Testis (tissue), 3 donors: Measurements from ENCODE around the gene ATP6V0A4. TPM values are rescaled to one million over a fixed set of nuclear protein-coding genes. Genes with fewer than 3 reads are reported as not detected.

Experiments used
- DNase-seq: peaks from one replicate; pipeline ENCODE4 v3.0.0-alpha.2; 2019
- H3K27ac ChIP-seq, 2 donors: fragments of 200-600 bp; sonication (generic); one replicate each; pipeline ENCODE4 v1.5.1; 2019
- H3K27me3 ChIP-seq: fragments of 200-600 bp; sonication (generic); one replicate; pipeline ENCODE4 v1.5.1; 2019
- H3K36me3 ChIP-seq: fragments of 200-600 bp; sonication (generic); one replicate; pipeline ENCODE4 v1.5.1; 2017; ENCODE audit warnings: low read depth; ENCODE audit errors: missing control alignments
- H3K4me1 ChIP-seq: fragments of 200-600 bp; sonication (generic); one replicate; pipeline ENCODE4 v1.5.1; 2019
- H3K4me3 ChIP-seq, 2 donors: fragments of 200-600 bp; sonication (generic); one replicate each; pipeline ENCODE4 v1.5.1; 2017 to 2019
- H3K9me3 ChIP-seq: fragments of 200-600 bp; sonication (generic); one replicate; pipeline ENCODE4 v1.5.1; 2017
- CTCF ChIP-seq, 3 experiments: fragments of 450-650 bp in 2 of 3; fragments of 200-600 bp in 1 of 3; sonication (generic) in 1 of 3; IDR thresholded peaks; one replicate each; pipeline ENCODE4 v1.5.1; 2016 to 2019; ENCODE audit warnings: antibody characterized with exemption in 3 of 3, mild to moderate bottlenecking in 2 of 3, moderate library complexity in 1 of 3
- POLR2A ChIP-seq: fragments of 450-650 bp; IDR thresholded peaks from one replicate; pipeline ENCODE4 v1.6.1; 2017; ENCODE audit warnings: antibody characterized with exemption, mild to moderate bottlenecking, moderate library complexity
- WGBS, 2 donors: methylation state at CpG; one replicate each; pipeline ENCODE4 v1.1.5; 2018; 5-methylcytosine and 5-hydroxymethylcytosine counted together
- intact Hi-C: fragments of 100-400 bp; cut with DNase I; formaldehyde crosslinking; loops from one replicate; pipeline ENCODE4 v1.15.1; 2023; ENCODE audit warnings: low total_unique reads
- polyA plus RNA-seq: library from polyadenylated mRNA; stranded (reverse); fragments of 350-450 nt; fragmentation: Illumina TruSeq; extraction: RNeasy Lipid Tissue Mini Kit (QIAGEN cat#74804); gene quantifications from one replicate; pipeline ENCODE4 v1.2.3, GENCODE V29; 2014; ENCODE audit warnings: low read depth, low replicate concordance; ENCODE audit not compliant: insufficient read depth
- total RNA-seq, 2 donors: library from RNA; depleted of rRNA; stranded (reverse); fragments of >200 nt; gene quantifications; one replicate each; pipeline ENCODE4 v1.2.3, GENCODE V29; 2016

Gene ATP6V0A4
- total and polyA plus RNA-seq, 3 donors from 2014 or later: 0.65 to 1.8 (median 0.79) TPM

- 25 to 33% methylated on average over 52 to 59 of the region's 59 CpGs for WGBS, 2 donors
- intact Hi-C loops: no loop called here
- H3K9me3 ChIP-seq: no peaks in the 10 kb centered on the region
- no peaks in the 10 kb centered on the region for H3K4me1 ChIP-seq
- peak overlapping the region; percentile 27 to 52 for H3K4me3 ChIP-seq
- H3K27me3 ChIP-seq: no peaks in the 10 kb centered on the region
- TF ChIP-seq CTCF (IDR thresholded peaks at IDR 0.05): no peak
- TF ChIP-seq POLR2A: no peak
- H3K36me3 ChIP-seq: no peaks in the 10 kb centered on the region
- DNase-seq: no peak
- H3K27ac ChIP-seq: no peak overlapping the region
Measured at GRCh38 chr7:138663725-138664710, 134.0 kb downstream of the ATP6V0A4 start.

GRCh38 chr7:138662991-138663320 lies 135.0 kb downstream of the ATP6V0A4 start:
- intact Hi-C loops: no loop called here
- Histone ChIP-seq H3K27me3 (no peaks in the 10 kb centered on the region), H3K36me3 (no peaks in the 10 kb centered on the region), H3K4me3 (no peak overlapping the region), H3K27ac (no peak overlapping the region), H3K4me1 (no peaks in the 10 kb centered on the region), H3K9me3 (no peaks in the 10 kb centered on the region)
- WGBS, 2 donors: 54 to 55% methylated on average over 6 of the region's 6 CpGs
- DNase-seq: no peak
- no peak for TF ChIP-seq CTCF (IDR thresholded peaks at IDR 0.05)
- TF ChIP-seq POLR2A: no peak

- no peaks in the 10 kb centered on the region for H3K4me1 ChIP-seq
- DNase-seq: no peak
- no peak overlapping the region for H3K27ac ChIP-seq
- TF ChIP-seq POLR2A (no peak), CTCF (IDR thresholded peaks at IDR 0.05) (no peak)
- no peaks in the 10 kb centered on the region for H3K36me3 ChIP-seq
- 75 to 86% methylated on average over 5 of the region's 5 CpGs for WGBS, 2 donors
- H3K27me3 ChIP-seq: no peaks in the 10 kb centered on the region
- no peak overlapping the region for H3K4me3 ChIP-seq
- H3K9me3 ChIP-seq: no peaks in the 10 kb centered on the region
- intact Hi-C loops: no loop called here
Measured at GRCh38 chr7:138662076-138662990, 135.7 kb downstream of the ATP6V0A4 start.

GRCh38 chr7:138661069-138661635 lies 136.8 kb downstream of the ATP6V0A4 start:
- TF ChIP-seq POLR2A (no peak), CTCF (IDR thresholded peaks at IDR 0.05) (no peak)
- intact Hi-C loops: no loop called here
- no peaks in the 10 kb centered on the region for H3K27me3 ChIP-seq
- no peak overlapping the region for H3K27ac ChIP-seq
- no peaks in the 10 kb centered on the region for H3K9me3 ChIP-seq
- H3K4me1 ChIP-seq: no peaks in the 10 kb centered on the region
- H3K36me3 ChIP-seq: no peaks in the 10 kb centered on the region
- H3K4me3 ChIP-seq: no peak overlapping the region
- WGBS, 2 donors: 56 to 77% methylated on average over 9 of the region's 9 CpGs
- no peak for DNase-seq
